ENCODE data around the gene PINK1.
A peak's percentile ranks its signal among the peaks of the same experiment; 100 is the strongest.

Gene PINK1

DNA sequence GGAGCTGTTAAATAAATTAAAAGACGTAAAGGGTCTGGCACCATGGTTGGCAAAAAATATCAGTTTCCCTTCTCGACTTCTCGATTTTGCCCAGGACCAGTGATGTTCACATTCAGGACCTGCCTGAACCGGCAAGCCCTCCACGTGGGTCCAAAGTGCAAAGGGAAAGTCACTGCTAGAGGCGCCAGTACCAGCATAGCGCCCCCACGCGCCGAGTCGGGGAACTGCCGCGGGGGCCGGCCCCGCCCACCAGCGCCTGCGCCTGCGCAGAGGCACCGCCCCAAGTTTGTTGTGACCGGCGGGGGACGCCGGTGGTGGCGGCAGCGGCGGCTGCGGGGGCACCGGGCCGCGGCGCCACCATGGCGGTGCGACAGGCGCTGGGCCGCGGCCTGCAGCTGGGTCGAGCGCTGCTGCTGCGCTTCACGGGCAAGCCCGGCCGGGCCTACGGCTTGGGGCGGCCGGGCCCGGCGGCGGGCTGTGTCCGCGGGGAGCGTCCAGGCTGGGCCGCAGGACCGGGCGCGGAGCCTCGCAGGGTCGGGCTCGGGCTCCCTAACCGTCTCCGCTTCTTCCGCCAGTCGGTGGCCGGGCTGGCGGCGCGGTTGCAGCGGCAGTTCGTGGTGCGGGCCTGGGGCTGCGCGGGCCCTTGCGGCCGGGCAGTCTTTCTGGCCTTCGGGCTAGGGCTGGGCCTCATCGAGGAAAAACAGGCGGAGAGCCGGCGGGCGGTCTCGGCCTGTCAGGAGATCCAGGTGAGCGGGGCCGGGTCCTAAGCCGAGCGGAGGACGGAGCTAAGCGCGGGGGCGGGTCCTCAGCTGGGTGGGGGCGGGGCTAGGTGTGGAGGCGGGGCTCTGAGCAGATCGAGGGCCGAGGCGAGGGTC is at the start of gene PINK1:
PINK1 (plus strand) TSS at position 269 of the 875 bp plus-strand sequence; CDS start at position 360, 91 bp downstream.
- Histone ChIP-seq H3K4me1 (ENCODE audit: control insufficient read depth, insufficient read depth, low read length) (peaks cover 2% of the 10 kb centered on the region; the same call in 1 of the 2 replicates), H3K4me3 (ENCODE audit: low read length) (peak within 1 kb of the TSS; percentile 72), H3K9me3 (ENCODE audit: control insufficient read depth, insufficient read depth, low read length) (no peaks in the 10 kb centered on the region), H3K36me3 (ENCODE audit: control insufficient read depth, insufficient read depth, low read length) (peaks cover 3% of the 10 kb centered on the region; the same call in 1 of the 2 replicates), H3K27me3 (ENCODE audit: control insufficient read depth, insufficient read depth, low read length) (no peaks in the 10 kb centered on the region; the same call in 1 of the 2 replicates), H3K27ac (ENCODE audit: low read length) (no peak within 1 kb of the TSS)
- no CpG with 5 or more reads among the region's 93 CpGs for WGBS (ENCODE audit: insufficient coverage, insufficient read length)
- DNase-seq (ENCODE audit: low read depth, low spot score): peak; percentile 57

- peaks cover 2% of the 10 kb centered on the region; the same call in 1 of the 2 replicates for H3K4me1 ChIP-seq (ENCODE audit: control insufficient read depth, insufficient read depth, low read length)
- no peaks in the 10 kb centered on the region for H3K36me3 ChIP-seq (ENCODE audit: control insufficient read depth, insufficient read depth, low read length)
- no peaks in the 10 kb centered on the region for H3K9me3 ChIP-seq (ENCODE audit: control insufficient read depth, insufficient read depth, low read length)
- H3K27ac ChIP-seq (ENCODE audit: low read length): no peak overlapping the region
- WGBS (ENCODE audit: insufficient coverage, insufficient read length): no CpG with 5 or more reads among the region's 2 CpGs
- H3K4me3 ChIP-seq (ENCODE audit: low read length): no peak overlapping the region
- no peak for DNase-seq (ENCODE audit: low read depth, low spot score)
- H3K27me3 ChIP-seq (ENCODE audit: control insufficient read depth, insufficient read depth, low read length): no peaks in the 10 kb centered on the region
Observed at GRCh38 chr1:20584890-20585289, 48.4 kb upstream of the PINK1 start.

DNA sequence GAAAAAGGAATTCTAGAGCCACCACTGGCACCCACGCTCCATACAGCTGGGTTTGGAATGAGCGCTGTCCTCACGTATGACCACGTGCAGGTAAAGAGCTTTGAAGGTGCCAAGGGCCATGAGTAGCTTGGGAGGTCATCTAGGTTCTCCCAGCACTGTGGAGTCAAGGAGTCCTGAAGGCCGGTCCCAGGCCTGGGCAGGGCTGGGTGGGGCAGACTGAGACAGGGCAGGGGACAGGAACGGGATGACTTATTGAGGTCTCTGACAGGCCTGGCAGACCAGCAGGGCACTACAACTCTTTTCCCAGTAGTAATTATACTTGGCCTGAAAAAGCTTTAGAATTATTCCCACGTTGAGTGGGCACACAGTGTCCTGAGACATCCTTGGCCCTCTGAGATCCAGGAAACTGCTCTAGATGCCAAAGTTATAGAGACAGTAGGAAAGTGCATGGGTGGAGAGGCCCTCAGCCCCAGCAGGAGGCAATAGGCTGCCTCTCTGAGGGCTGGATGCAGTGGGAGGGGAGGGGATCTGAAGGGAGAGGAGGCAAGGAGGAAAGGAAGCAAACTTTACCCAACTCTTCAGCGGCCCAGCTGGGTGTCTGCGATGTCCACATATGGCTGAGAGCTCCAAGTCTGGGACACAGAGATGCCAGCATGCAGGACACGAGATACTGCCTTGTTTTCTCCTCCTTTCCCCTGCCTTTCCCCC is 46.2 kb upstream of the PINK1 start:
- Histone ChIP-seq H3K36me3 (ENCODE audit: control insufficient read depth, insufficient read depth, low read length) (no peaks in the 10 kb centered on the region), H3K4me1 (ENCODE audit: control insufficient read depth, insufficient read depth, low read length) (peaks cover 2% of the 10 kb centered on the region; the same call in 1 of the 2 replicates), H3K27ac (ENCODE audit: low read length) (no peak overlapping the region), H3K4me3 (ENCODE audit: low read length) (no peak overlapping the region), H3K9me3 (ENCODE audit: control insufficient read depth, insufficient read depth, low read length) (no peaks in the 10 kb centered on the region), H3K27me3 (ENCODE audit: control insufficient read depth, insufficient read depth, low read length) (no peaks in the 10 kb centered on the region)
- WGBS (ENCODE audit: insufficient coverage, insufficient read length): no CpG with 5 or more reads among the region's 10 CpGs
- no peak for DNase-seq (ENCODE audit: low read depth, low spot score)

DNA sequence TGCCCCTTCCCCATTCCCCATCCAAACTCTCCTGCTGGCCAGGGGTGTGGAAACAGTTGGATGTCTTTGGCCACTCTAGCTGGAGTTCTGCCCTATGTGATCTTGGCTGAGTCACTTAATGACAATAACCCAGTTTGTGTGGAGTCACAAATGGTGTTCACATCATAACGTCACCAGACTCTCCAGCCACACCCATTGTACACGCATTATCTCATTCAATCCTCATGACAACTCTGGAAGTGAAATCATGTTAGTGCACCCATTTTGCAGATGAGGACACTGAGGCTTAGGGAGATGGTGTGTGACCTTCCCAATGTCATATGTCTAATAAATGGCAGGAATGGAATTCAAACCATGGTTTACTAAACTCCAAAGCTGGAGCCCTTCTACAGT is 45.6 kb upstream of the PINK1 start:
- Histone ChIP-seq H3K36me3 (ENCODE audit: control insufficient read depth, insufficient read depth, low read length) (no peaks in the 10 kb centered on the region), H3K4me1 (ENCODE audit: control insufficient read depth, insufficient read depth, low read length) (peaks cover 2% of the 10 kb centered on the region; the same call in 1 of the 2 replicates), H3K27ac (ENCODE audit: low read length) (no peak overlapping the region), H3K4me3 (ENCODE audit: low read length) (no peak overlapping the region), H3K27me3 (ENCODE audit: control insufficient read depth, insufficient read depth, low read length) (no peaks in the 10 kb centered on the region), H3K9me3 (ENCODE audit: control insufficient read depth, insufficient read depth, low read length) (no peaks in the 10 kb centered on the region)
- no CpG with 5 or more reads among the region's 2 CpGs for WGBS (ENCODE audit: insufficient coverage, insufficient read length)
- DNase-seq (ENCODE audit: low read depth, low spot score): no peak

DNA sequence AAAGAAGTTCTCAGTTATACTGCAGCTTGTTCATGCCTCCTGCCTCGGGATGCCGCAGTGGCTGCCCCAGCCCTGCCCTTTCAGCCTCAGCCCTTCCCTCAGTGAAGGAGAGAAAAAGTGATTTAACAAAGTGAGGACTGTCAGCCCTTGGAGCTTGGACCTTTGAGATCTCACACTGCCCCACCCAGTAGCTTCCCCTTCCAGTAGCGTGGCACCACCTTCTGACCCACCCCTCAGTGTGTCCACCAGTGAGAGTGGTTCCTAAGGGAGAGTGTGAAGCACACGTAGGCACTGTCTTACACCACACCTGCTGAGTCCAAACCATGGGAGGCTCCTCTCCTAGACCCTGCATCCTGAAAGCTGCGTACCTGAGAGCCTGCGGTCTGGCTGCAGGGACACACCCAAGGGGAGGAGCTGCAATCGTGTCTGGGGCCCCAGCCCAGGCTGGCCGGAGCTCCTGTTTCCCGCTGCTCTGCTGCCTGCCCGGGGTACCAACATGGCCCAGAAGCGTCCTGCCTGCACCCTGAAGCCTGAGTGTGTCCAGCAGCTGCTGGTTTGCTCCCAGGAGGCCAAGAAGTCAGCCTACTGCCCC is 44.5 kb upstream of the PINK1 start, which contains the start of gene CDA:
CDA (plus strand) TSS at position 464 of the 592 bp plus-strand sequence; CDS start at position 497, 33 bp downstream.
- whole genome bisulfite sequencing (ENCODE audit: insufficient coverage, insufficient read length): no CpG with 5 or more reads among the region's 11 CpGs
- H3K36me3 ChIP-seq (ENCODE audit: control insufficient read depth, insufficient read depth, low read length): no peaks in the 10 kb centered on the region
- no peak for DNase-seq (ENCODE audit: low read depth, low spot score)
- no peaks in the 10 kb centered on the region for H3K27me3 ChIP-seq (ENCODE audit: control insufficient read depth, insufficient read depth, low read length)
- H3K4me1 ChIP-seq (ENCODE audit: control insufficient read depth, insufficient read depth, low read length): peaks cover 2% of the 10 kb centered on the region; the same call in 1 of the 2 replicates
- H3K27ac ChIP-seq (ENCODE audit: low read length): no peak within 1 kb of the TSS
- no peak within 1 kb of the TSS for H3K4me3 ChIP-seq (ENCODE audit: low read length)
- no peaks in the 10 kb centered on the region for H3K9me3 ChIP-seq (ENCODE audit: control insufficient read depth, insufficient read depth, low read length)

- Histone ChIP-seq H3K4me1 (ENCODE audit: control insufficient read depth, insufficient read depth, low read length) (peaks cover 2% of the 10 kb centered on the region; the same call in 1 of the 2 replicates), H3K36me3 (ENCODE audit: control insufficient read depth, insufficient read depth, low read length) (no peaks in the 10 kb centered on the region), H3K27ac (ENCODE audit: low read length) (no peak overlapping the region), H3K9me3 (ENCODE audit: control insufficient read depth, insufficient read depth, low read length) (no peaks in the 10 kb centered on the region), H3K4me3 (ENCODE audit: low read length) (no peak overlapping the region), H3K27me3 (ENCODE audit: control insufficient read depth, insufficient read depth, low read length) (no peaks in the 10 kb centered on the region)
- DNase-seq (ENCODE audit: low read depth, low spot score): no peak
- no CpG with 5 or more reads among the region's 24 CpGs for WGBS (ENCODE audit: insufficient coverage, insufficient read length)
Observed at GRCh38 chr1:20589331-20590278, 43.7 kb upstream of the PINK1 start.

DNA sequence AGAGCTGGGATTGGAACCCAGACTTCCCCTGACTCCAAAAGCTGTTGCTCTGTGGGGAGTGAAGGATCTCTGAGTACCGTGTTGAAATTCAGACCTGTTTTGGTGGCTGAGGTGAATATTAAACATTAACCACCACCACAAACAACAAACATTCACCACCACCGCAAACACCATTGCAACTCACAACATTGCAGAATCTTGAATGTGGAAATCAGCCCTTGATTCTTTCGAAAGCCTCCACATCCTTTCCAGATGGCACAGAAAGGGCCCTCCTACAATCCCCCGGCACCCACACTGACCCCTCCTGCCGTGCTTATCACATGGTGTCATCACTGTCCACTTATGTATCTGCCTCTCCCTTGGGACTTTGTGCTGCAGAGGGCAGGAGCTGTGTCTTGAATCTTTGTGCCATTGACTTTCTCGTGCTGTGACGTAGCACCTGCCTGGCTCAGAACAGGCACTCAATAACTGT is 42.9 kb upstream of the PINK1 start:
- no peak overlapping the region for H3K4me3 ChIP-seq (ENCODE audit: low read length)
- no CpG with 5 or more reads among the region's 7 CpGs for WGBS (ENCODE audit: insufficient coverage, insufficient read length)
- no peak for DNase-seq (ENCODE audit: low read depth, low spot score)
- H3K36me3 ChIP-seq (ENCODE audit: control insufficient read depth, insufficient read depth, low read length): no peaks in the 10 kb centered on the region
- no peak overlapping the region for H3K27ac ChIP-seq (ENCODE audit: low read length)
- peaks cover 2% of the 10 kb centered on the region; the same call in 1 of the 2 replicates for H3K4me1 ChIP-seq (ENCODE audit: control insufficient read depth, insufficient read depth, low read length)
- no peaks in the 10 kb centered on the region for H3K27me3 ChIP-seq (ENCODE audit: control insufficient read depth, insufficient read depth, low read length)
- H3K9me3 ChIP-seq (ENCODE audit: control insufficient read depth, insufficient read depth, low read length): no peaks in the 10 kb centered on the region

DNA sequence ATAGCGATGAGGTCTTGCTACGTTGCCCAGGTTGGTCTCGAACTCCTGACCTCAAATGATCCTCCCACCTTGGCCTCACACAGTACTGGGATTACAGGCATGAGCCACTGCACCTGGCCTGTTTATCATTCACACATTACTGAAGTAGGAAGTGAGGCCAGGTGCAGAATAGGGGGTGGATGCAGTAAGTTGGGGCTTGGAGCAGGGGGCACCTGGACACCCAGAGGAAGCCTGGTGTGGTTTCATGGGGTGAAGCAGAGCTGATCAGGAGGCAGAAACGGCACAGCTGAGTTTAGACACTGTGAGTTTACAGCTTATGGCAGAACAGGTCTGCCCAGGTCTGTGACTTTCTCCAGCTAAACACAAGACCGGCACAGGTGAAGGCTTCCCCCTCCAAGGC is 39.5 kb upstream of the PINK1 start:
- no peaks in the 10 kb centered on the region for H3K27me3 ChIP-seq (ENCODE audit: control insufficient read depth, insufficient read depth, low read length)
- WGBS (ENCODE audit: insufficient coverage, insufficient read length): no CpG with 5 or more reads among the region's 5 CpGs
- no peak overlapping the region for H3K27ac ChIP-seq (ENCODE audit: low read length)
- peaks cover 2% of the 10 kb centered on the region; the same call in 1 of the 2 replicates for H3K4me1 ChIP-seq (ENCODE audit: control insufficient read depth, insufficient read depth, low read length)
- no peaks in the 10 kb centered on the region for H3K9me3 ChIP-seq (ENCODE audit: control insufficient read depth, insufficient read depth, low read length)
- no peak for DNase-seq (ENCODE audit: low read depth, low spot score)
- no peaks in the 10 kb centered on the region for H3K36me3 ChIP-seq (ENCODE audit: control insufficient read depth, insufficient read depth, low read length)
- no peak overlapping the region for H3K4me3 ChIP-seq (ENCODE audit: low read length)

DNA sequence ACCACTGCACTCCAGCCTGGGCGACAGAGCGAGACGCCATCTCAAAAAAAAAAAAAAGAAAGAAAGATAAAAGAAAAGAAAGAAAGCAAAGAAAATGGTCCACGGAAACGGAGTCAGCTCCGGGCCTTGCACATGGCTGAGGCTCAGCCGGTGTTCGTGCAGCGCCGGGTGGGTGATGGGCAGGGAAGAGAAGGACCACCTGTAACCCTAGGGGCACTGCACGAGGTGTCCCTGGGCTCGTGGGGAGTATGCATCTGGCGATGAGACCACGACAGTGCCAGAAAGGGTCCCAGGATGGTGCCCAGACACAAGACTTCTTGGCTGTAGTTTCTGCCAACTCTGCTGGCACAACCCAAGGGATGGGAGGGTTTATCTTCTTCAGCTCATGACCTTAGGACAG is 38.5 kb upstream of the PINK1 start:
- no CpG with 5 or more reads among the region's 14 CpGs for WGBS (ENCODE audit: insufficient coverage, insufficient read length)
- H3K27me3 ChIP-seq (ENCODE audit: control insufficient read depth, insufficient read depth, low read length): no peaks in the 10 kb centered on the region

More for the DNA sequence above, 38.5 kb upstream of the PINK1 start:
- no peak for DNase-seq (ENCODE audit: low read depth, low spot score)
- Histone ChIP-seq H3K36me3 (ENCODE audit: control insufficient read depth, insufficient read depth, low read length) (no peaks in the 10 kb centered on the region), H3K4me1 (ENCODE audit: control insufficient read depth, insufficient read depth, low read length) (no peaks in the 10 kb centered on the region), H3K4me3 (ENCODE audit: low read length) (no peak overlapping the region), H3K9me3 (ENCODE audit: control insufficient read depth, insufficient read depth, low read length) (no peaks in the 10 kb centered on the region), H3K27ac (ENCODE audit: low read length) (no peak overlapping the region)

All from iPS DF 6.9 (cell line).